CD8-positive, alpha-beta memory T cell (primary cell): Measurements from ENCODE around the gene SLC4A1AP. TPM values are rescaled to one million over a fixed set of nuclear protein-coding genes. Genes with fewer than 3 reads are reported as not detected.

Experiments
- CTCF ChIA-PET: fragments of 350-600 bp; sonication (Branson Sonifier 250); formaldehyde crosslinking; loops from one replicate; lab custom pipeline; 2021; ENCODE audit warnings: antibody characterized with exemption; lab: Charles Lee
- POLR2A ChIA-PET: fragments of 350-600 bp; sonication (Branson Sonifier 250); formaldehyde crosslinking; loops from one replicate; lab custom pipeline; 2021; ENCODE audit warnings: antibody characterized with exemption; lab: Charles Lee
- DNase-seq, 5 donors: peaks; one replicate each; pipeline versions ENCODE4 v3.0.0 to v3.0.0-alpha.2; 2020 to 2022; ENCODE audit warnings: mixed read lengths in 1 of 5
- H3K27ac ChIP-seq: one replicate; pipeline ENCODE4 v1.7.0; 2013; ENCODE audit warnings: low read depth, mild to moderate bottlenecking, low read length, moderate library complexity
- H3K27me3 ChIP-seq: 2 replicates; pipeline ENCODE4 v1.7.0; 2013; ENCODE audit warnings: low read length, mild to moderate bottlenecking; ENCODE audit not compliant: insufficient read depth, poor library complexity, severe bottlenecking
- H3K36me3 ChIP-seq: 2 replicates; pipeline ENCODE4 v1.7.0; 2013; ENCODE audit warnings: mild to moderate bottlenecking, low read length, moderate library complexity; ENCODE audit not compliant: insufficient read depth
- H3K4me1 ChIP-seq: 2 replicates; pipeline ENCODE4 v1.7.0; 2013; ENCODE audit warnings: mild to moderate bottlenecking, low read length, moderate library complexity; ENCODE audit not compliant: insufficient read depth
- H3K4me3 ChIP-seq: 2 replicates; pipeline ENCODE4 v1.7.0; 2013; ENCODE audit warnings: mild to moderate bottlenecking, low read length
- H3K9me3 ChIP-seq: 2 replicates; pipeline ENCODE4 v1.7.0; 2013; ENCODE audit warnings: mild to moderate bottlenecking, low read length
- H3K27ac Mint-ChIP-seq, 8 donors: one replicate each; pipeline ENCODE4 v1.8.0; 2020 to 2021; ENCODE audit warnings: mixed read lengths in 8 of 8, mild to moderate bottlenecking in 6 of 8, inconsistent platforms in 3 of 8, moderate library complexity in 3 of 8
- H3K27me3 Mint-ChIP-seq, 2 donors: one replicate each; pipeline ENCODE4 v1.8.0; 2020 to 2021; ENCODE audit warnings: mixed read lengths in 2 of 2, mild to moderate bottlenecking in 1 of 2, moderate library complexity in 1 of 2
- H3K36me3 Mint-ChIP-seq, 3 donors: one replicate each; pipeline ENCODE4 v1.8.0; 2020 to 2021; ENCODE audit warnings: mixed read lengths in 3 of 3, inconsistent platforms in 1 of 3, mild to moderate bottlenecking in 1 of 3
- H3K4me1 Mint-ChIP-seq, 3 donors: one replicate each; pipeline ENCODE4 v1.8.0; 2020 to 2021; ENCODE audit warnings: mixed read lengths in 3 of 3, inconsistent platforms in 1 of 3, mild to moderate bottlenecking in 1 of 3
- H3K4me3 Mint-ChIP-seq, 7 donors: one replicate each; pipeline ENCODE4 v1.8.0; 2020 to 2021; ENCODE audit warnings: mixed read lengths in 7 of 7, mild to moderate bottlenecking in 6 of 7, moderate library complexity in 4 of 7, inconsistent platforms in 2 of 7
- H3K9me3 Mint-ChIP-seq, 5 donors: one replicate each; pipeline ENCODE4 v1.8.0; 2020 to 2022; ENCODE audit warnings: mixed read lengths in 5 of 5, mild to moderate bottlenecking in 3 of 5, moderate library complexity in 2 of 5, inconsistent platforms in 1 of 5
- polyA plus RNA-seq: library from polyadenylated mRNA; unstranded; fragments of 300-500 nt; fragmentation: Illumina TruSeq; gene quantifications from one replicate; pipeline ENCODE4 v1.2.3, GENCODE V29; 2021
- total RNA-seq, 2 experiments: library from RNA; stranded (reverse); gene quantifications; one replicate each; pipeline ENCODE4 v1.2.3, GENCODE V29; 2021

Gene SLC4A1AP
- total and polyA plus RNA-seq, 3 experiments from 2014 or later, result 28.6 to 29.6 (median 29.1) TPM

DNA sequence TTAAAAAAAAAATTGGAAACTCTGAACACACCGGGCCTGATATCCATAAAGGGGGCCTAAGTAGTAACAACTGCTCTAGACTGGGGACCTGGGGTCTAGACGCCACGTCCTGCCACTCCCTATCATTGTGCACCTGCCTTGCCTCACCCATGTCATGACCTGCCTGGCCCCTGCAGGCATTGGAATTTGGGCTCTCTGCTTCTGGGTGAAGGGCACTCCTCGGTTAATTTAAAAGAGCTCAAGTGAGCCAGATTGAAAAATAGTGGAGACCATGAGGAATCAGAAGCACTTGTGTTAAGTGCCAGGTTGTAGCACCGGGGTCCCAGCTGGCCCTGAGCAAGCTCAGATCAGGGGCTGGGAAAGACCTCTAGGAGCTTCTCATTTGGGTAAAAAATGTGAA, 48.1 kb downstream of the SLC4A1AP start:
- Histone ChIP-seq H3K36me3 (no peaks in the 10 kb centered on the region), H3K27ac (no peak overlapping the region), H3K4me3 (no peak overlapping the region), H3K9me3 (no peaks in the 10 kb centered on the region), H3K4me1 (peaks cover 15% of the 10 kb centered on the region), H3K27me3 (no peaks in the 10 kb centered on the region)
- Mint-ChIP-seq H3K9me3 (no peaks in the 10 kb centered on the region), H3K4me3 (no peak overlapping the region), H3K36me3 (no peaks in the 10 kb centered on the region), H3K27ac (no peak overlapping the region), H3K4me1 (peaks cover 11 to 17% (median 16%) of the 10 kb centered on the region in 3 donors), H3K27me3 (peaks cover 4 to 5% of the 10 kb centered on the region in 2 donors)
- ChIA-PET CTCF (interaction anchor here (1.6 to 2.0 kb wide), 2 partner anchors 8 to 28 kb away, joined by 7 read pairs; no protein-coding TSS in a partner anchor), POLR2A (no interaction called here)
- no peak for DNase-seq

DNA sequence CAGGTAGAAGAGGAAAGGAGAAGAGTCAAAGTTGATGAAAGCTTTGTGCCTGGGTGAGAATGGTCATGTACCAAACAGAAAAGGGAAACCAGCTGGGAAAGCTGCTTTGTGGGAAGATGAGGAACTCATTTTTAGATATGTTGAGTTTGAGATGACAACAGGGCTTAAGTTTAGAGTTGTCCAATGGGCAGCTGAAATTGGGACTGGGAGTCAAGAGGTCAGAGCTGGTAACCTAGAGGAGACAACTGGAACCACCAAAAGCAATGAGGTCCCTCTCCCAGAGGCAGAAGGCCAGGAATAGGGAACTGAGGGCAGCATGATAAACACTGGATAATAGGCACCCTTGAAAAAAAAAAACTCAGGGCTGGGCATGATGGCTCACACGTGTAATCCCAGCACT, 48.8 kb downstream of the SLC4A1AP start:
- no peak overlapping the region for H3K4me3 Mint-ChIP-seq
- peaks cover 5 to 8% of the 10 kb centered on the region in 2 donors for H3K27me3 Mint-ChIP-seq
- POLR2A ChIA-PET, result no interaction called here
- no peaks in the 10 kb centered on the region for H3K36me3 ChIP-seq
- no peaks in the 10 kb centered on the region for H3K27me3 ChIP-seq
- H3K9me3 Mint-ChIP-seq, result no peaks in the 10 kb centered on the region
- H3K27ac ChIP-seq, result no peak overlapping the region
- peak overlapping the region in 1 of 8 donors; percentile 17 for H3K27ac Mint-ChIP-seq
- no peaks in the 10 kb centered on the region for H3K36me3 Mint-ChIP-seq
- no peak overlapping the region for H3K4me3 ChIP-seq
- no peaks in the 10 kb centered on the region for H3K9me3 ChIP-seq
- no peak for DNase-seq
- H3K4me1 ChIP-seq, result peaks cover 19% of the 10 kb centered on the region
- CTCF ChIA-PET, result interaction anchor here (1.5 to 2.0 kb wide), 3 partner anchors 9 to 29 kb away, joined by 3 to 7 read pairs (median 7); no protein-coding TSS in a partner anchor
- peaks cover 15 to 21% (median 21%) of the 10 kb centered on the region in 3 donors for H3K4me1 Mint-ChIP-seq

DNA sequence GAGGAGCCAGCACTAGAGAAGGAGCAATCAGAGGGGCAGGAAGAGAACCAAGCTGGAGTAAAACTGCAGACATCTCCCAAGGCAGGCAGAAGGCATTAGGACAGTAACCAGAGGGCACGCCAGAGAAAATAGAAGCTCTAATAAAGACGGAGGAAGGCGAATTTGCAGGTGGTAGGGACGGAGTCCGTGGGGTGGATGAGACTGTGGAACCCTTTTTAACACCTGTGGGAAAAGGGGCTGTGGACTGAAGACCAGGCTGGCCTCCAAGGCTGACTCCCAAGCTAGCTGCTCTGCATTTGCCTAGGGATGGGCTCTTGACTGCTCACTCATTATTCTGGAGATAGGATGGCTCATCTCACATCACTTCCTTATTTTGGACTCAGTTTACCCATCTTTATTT, 49.5 kb downstream of the SLC4A1AP start:
- CTCF ChIA-PET, result interaction anchor here (1.5 to 2.0 kb wide), 3 partner anchors 9 to 29 kb away, joined by 3 to 7 read pairs (median 7); no protein-coding TSS in a partner anchor
- no peaks in the 10 kb centered on the region for H3K36me3 Mint-ChIP-seq
- H3K4me3 ChIP-seq, result no peak overlapping the region
- DNase-seq, result no peak
- no peak overlapping the region for H3K4me3 Mint-ChIP-seq
- H3K4me1 Mint-ChIP-seq, result peaks cover 15 to 21% (median 21%) of the 10 kb centered on the region in 3 donors
- H3K36me3 ChIP-seq, result no peaks in the 10 kb centered on the region
- H3K27ac ChIP-seq, result no peak overlapping the region
- peaks cover 5 to 12% of the 10 kb centered on the region in 2 donors for H3K27me3 Mint-ChIP-seq
- H3K4me1 ChIP-seq, result peaks cover 19% of the 10 kb centered on the region
- peak overlapping the region in 2 of 8 donors; percentile 17 to 79 for H3K27ac Mint-ChIP-seq
- no peaks in the 10 kb centered on the region for H3K9me3 ChIP-seq
- POLR2A ChIA-PET, result no interaction called here
- no peaks in the 10 kb centered on the region for H3K9me3 Mint-ChIP-seq
- H3K27me3 ChIP-seq, result no peaks in the 10 kb centered on the region

DNA sequence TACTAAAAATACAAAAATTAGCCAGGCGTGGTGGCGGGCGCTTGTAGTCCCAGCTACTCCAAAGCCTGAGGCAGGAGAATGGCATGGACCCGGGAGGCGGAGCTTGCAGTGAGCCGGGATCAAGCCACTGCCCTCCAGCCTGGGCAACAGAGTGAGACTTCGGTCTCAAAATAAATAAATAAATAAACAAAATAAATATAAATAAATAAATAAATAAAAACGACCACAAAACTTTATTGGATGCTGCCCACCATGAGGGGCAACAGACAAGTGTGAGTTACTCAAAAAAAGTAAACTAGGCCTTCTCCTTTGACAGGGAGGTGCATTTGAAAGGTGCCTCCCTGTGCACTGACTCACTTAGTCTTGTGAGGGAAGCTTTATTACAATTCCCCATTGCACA, 50.4 kb downstream of the SLC4A1AP start:
- Mint-ChIP-seq H3K9me3 (no peaks in the 10 kb centered on the region), H3K36me3 (no peaks in the 10 kb centered on the region), H3K4me3 (peak overlapping the region in 2 of 7 donors; percentile 68 to 74), H3K4me1 (peaks cover 15 to 21% (median 21%) of the 10 kb centered on the region in 3 donors), H3K27ac (peak overlapping the region in 1 of 8 donors; percentile 9), H3K27me3 (peaks cover 5 to 12% of the 10 kb centered on the region in 2 donors)
- ChIA-PET CTCF (interaction anchor here (0.8 to 1.5 kb wide), 2 partner anchors 10 to 14 kb away, joined by 3 read pairs; no protein-coding TSS in a partner anchor), POLR2A (no interaction called here)
- Histone ChIP-seq H3K36me3 (no peaks in the 10 kb centered on the region), H3K4me1 (peaks cover 19% of the 10 kb centered on the region), H3K9me3 (no peaks in the 10 kb centered on the region), H3K4me3 (no peak overlapping the region), H3K27me3 (no peaks in the 10 kb centered on the region), H3K27ac (no peak overlapping the region)
- DNase-seq, result no peak

DNA sequence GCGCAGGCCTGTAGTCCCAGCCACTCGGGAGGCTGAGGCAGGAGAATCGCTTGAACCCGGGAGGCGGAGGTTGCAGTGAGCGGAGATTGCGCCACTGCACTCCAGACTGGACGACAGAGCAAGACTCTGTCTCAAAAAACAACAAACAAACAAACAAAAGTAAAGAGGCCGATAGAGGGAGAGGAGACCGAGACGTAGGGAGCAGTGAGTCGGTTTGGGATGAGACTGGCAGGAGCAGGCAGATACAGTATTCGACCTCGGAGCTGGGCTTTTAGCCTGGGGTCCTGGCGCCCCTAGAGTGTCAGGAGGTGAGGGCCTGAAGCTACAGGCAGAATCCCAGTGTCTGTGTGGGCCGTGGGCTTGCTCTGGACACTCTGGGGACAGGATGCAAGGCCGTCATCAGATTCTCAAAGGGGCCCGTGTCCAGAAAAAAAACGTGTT, 51.2 kb downstream of the SLC4A1AP start:
- peaks cover 19% of the 10 kb centered on the region for H3K4me1 ChIP-seq
- H3K27me3 ChIP-seq, result peaks cover 2% of the 10 kb centered on the region
- no peaks in the 10 kb centered on the region for H3K9me3 Mint-ChIP-seq
- ChIA-PET CTCF (no interaction called here), POLR2A (no interaction called here)
- no peak overlapping the region for H3K4me3 ChIP-seq
- no peaks in the 10 kb centered on the region for H3K36me3 Mint-ChIP-seq
- no peak for DNase-seq
- peak overlapping the region; percentile 45 to 83 (median 68) for H3K4me3 Mint-ChIP-seq
- H3K9me3 ChIP-seq, result no peaks in the 10 kb centered on the region
- peak overlapping the region in 4 of 8 donors; percentile 33 to 64 (median 54) for H3K27ac Mint-ChIP-seq
- H3K4me1 Mint-ChIP-seq, result peaks cover 15 to 21% (median 21%) of the 10 kb centered on the region in 3 donors
- H3K27me3 Mint-ChIP-seq, result peaks cover 6 to 15% of the 10 kb centered on the region in 2 donors
- H3K27ac ChIP-seq, result no peak overlapping the region
- no peaks in the 10 kb centered on the region for H3K36me3 ChIP-seq

DNA sequence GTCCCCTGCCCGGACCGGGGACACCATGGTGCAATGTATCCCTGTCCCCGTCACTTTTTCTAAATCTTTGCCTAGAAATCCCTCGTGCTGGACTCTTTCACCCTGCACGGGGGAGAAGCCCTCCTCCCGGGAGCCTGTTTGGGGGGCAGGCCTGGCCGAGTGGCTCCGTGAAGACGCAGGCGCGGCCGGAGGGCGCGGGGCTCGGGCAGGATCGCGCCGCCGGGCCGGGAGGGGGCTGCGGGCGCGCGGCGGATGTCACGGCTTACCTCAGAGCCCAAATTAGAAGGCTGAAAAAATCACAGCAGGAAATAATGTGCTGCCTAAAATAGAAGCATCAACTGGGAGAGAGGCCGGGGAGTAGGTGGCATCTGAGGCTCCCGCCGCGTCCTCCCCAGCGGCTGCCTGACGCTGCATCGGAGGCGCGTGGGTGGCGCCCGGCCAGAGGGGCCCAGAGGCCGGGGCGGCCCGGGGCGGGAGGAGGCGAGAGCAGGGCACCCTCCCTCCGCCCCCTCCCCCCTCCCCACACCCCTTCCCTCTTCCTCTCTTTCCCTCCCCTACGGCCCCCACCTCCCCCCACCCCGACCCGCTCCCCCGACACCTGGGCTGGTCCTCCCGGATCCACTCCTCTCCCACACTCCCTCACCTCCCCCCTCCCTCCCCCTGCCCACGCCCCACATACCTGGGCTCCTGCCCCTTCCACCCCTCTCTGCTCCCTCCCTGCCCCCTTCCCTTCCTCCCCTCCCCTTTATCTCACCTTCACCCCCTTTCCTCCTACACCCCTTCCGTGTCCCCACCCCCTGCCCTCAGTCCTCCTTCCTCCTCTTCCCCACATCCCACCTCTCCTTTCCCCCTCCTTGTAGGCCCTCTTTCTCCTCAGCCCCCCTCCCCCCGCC, 51.9 kb downstream of the SLC4A1AP start:
- Histone ChIP-seq H3K27ac (no peak overlapping the region), H3K36me3 (no peaks in the 10 kb centered on the region), H3K9me3 (no peaks in the 10 kb centered on the region), H3K4me3 (no peak overlapping the region), H3K27me3 (peaks cover 8% of the 10 kb centered on the region), H3K4me1 (peaks cover 19% of the 10 kb centered on the region)
- no peaks in the 10 kb centered on the region for H3K9me3 Mint-ChIP-seq
- CTCF ChIA-PET, result interaction anchor here (1.4 kb wide), 1 partner anchor 11 kb away, joined by 3 read pairs; no protein-coding TSS in a partner anchor
- DNase-seq, result peak in 3 of 5 donors; percentile 7 to 37 (median 28)
- POLR2A ChIA-PET, result no interaction called here
- peaks cover 12 to 22% of the 10 kb centered on the region in 2 donors for H3K27me3 Mint-ChIP-seq
- peaks cover 15 to 21% (median 21%) of the 10 kb centered on the region in 3 donors for H3K4me1 Mint-ChIP-seq
- no peaks in the 10 kb centered on the region for H3K36me3 Mint-ChIP-seq
- H3K27ac Mint-ChIP-seq, result peak overlapping the region in 1 of 8 donors; percentile 63
- H3K4me3 Mint-ChIP-seq, result peak overlapping the region in 4 of 7 donors; percentile 45 to 74 (median 58)

DNA sequence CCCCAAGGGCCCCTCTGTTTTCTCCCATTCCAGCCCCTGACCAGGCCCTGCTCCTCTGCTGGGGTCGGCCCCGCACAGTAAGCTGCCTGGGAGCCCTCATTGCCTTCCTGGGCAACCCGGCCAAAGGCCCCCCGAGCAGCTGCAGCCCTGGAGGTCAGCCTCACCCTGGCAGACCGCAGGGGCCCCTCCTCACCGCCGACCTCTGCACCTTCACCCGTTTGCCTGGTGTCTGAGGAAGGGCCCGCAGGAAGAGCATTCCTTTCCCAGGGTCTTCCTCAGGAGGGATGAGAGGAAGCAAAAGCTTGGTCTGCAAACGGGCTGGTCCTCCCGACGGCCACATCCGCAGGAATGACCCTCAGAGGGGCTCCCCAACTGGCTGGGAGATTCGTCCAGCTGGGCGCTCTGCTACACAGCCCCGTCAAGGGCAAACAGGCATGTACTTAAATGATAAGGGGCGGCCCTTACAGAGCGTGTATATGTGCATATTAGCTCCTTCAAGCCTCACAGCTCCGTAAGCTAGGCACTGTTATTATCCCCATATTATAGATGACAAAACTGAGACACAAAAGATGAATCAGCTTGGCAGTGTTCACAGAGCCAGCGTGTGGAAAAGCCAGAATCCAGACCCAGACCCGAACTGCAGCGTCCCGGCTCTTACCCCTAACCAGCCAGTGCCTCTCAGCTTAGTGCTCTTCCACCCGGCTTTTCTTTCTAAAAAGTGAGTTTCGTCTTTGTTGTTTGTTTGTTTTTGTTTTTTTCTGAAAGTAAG, 52.8 kb downstream of the SLC4A1AP start:
- ChIA-PET POLR2A (no interaction called here), CTCF (interaction anchor here (0.6 to 1.4 kb wide), 2 partner anchors 10 to 700 kb away, joined by 3 read pairs; no protein-coding TSS in a partner anchor)
- H3K36me3 Mint-ChIP-seq, result no peaks in the 10 kb centered on the region
- H3K27ac ChIP-seq, result no peak overlapping the region
- DNase-seq, result no peak
- H3K4me1 Mint-ChIP-seq, result peaks cover 15 to 21% (median 21%) of the 10 kb centered on the region in 3 donors
- peak overlapping the region; percentile 25 to 80 (median 50) for H3K4me3 Mint-ChIP-seq
- peak overlapping the region in 2 of 8 donors; percentile 55 to 66 for H3K27ac Mint-ChIP-seq
- H3K27me3 Mint-ChIP-seq, result peaks cover 20 to 30% of the 10 kb centered on the region in 2 donors
- no peaks in the 10 kb centered on the region for H3K36me3 ChIP-seq
- peaks cover 19% of the 10 kb centered on the region for H3K4me1 ChIP-seq
- no peaks in the 10 kb centered on the region for H3K9me3 ChIP-seq
- H3K27me3 ChIP-seq, result peaks cover 8% of the 10 kb centered on the region
- H3K9me3 Mint-ChIP-seq, result no peaks in the 10 kb centered on the region
- H3K4me3 ChIP-seq, result no peak overlapping the region
